EH (cell line): Measurements from ENCODE around the gene CNNM2.
A peak's percentile ranks its signal among the peaks of the same experiment; 100 is the strongest.
"Not testable (repeated sequence)": the region's sequence is repeated elsewhere in the genome, so short reads cannot be mapped to it uniquely, and the experiment has no call there.

Experiments
- DNase-seq: peaks from one replicate; pipeline ENCODE4 v3.0.0-alpha.2; 2015; ENCODE audit warnings: low read depth

Gene CNNM2

GRCh38 chr10:102926842-102927241 lies 8.7 kb downstream of the CNNM2 start:
- no peak for DNase-seq

GRCh38 chr10:102927311-102928010 lies 9.4 kb downstream of the CNNM2 start:
- no peak for DNase-seq

DNA sequence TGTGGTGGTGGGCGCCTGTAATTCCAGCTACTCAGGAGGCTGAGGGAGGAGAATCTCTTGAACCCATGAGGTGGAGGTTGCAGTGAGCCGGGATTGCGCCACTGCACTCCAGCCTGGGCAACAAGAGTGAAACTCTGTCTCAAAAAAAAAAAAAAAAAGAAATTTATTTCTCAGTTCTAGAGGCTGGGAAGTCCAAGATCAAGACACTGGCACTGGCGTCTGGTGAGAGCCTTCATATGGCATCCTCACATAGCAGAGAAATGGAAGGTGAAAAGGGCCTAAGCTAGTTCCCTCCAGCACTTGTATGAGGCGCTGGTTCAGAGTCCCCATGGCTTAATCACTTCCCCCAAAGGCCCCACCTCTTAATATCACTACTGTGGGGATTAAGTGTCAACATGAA lies 10.3 kb downstream of the CNNM2 start:
- DNase-seq: not testable (repeated sequence)

DNA sequence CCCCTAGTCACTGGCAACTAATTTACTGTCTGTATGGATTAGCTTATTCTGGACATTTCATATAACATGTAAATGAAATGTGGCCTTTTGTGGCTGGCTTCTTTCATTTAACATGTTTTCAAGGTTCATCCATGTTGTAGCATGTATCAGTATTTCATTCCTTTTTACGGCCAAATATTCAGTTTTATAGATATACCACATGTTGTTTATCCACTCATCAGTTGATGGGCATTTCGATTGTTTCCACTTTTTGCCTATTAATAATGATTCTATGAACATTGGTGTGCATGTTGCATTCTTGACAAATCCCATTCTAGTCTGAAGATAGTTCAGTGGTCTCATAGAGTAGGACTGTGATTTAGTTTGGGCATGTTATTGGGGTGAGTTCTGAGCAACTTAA lies 12.6 kb downstream of the CNNM2 start:
- no peak for DNase-seq

DNA sequence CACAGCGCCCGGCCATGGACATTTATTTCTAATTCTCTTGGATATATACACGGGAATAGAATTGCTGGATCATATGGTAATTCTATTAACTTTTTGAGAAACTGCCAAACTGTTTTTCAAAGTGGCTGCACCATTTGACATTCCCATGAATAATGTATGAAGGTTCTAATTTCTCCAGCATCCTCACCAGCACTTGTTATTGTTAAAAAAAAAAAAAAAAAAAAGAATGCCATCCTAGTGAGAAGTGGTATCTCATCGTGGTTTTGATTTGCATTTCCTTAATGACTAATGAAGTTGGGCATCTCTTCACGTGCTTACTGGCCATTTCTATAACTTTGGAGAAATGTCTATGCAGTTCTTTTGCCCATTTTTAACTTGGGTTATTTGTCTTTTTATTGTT lies 13.5 kb downstream of the CNNM2 start:
- peak; percentile 21 for DNase-seq

DNA sequence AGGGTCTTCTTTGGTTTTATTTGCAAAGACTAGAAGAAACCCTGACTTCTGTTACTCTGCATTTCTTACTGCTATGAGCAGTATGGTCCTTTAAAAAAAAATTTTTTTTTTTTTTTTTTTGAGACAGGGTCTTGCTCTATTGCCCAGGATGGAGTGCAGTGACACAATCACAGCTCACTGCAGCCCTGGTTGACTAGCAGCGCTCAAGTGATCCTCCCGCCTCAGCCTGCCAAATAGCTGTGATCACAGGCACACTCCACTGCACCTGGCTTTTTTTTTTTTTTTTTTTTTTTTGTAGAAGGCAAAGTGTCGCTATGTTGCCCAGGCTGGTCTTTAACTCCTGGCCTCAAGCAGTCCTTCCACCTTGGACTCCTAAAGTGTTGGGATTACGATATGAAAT lies 17.4 kb downstream of the CNNM2 start:
- no peak for DNase-seq

DNA sequence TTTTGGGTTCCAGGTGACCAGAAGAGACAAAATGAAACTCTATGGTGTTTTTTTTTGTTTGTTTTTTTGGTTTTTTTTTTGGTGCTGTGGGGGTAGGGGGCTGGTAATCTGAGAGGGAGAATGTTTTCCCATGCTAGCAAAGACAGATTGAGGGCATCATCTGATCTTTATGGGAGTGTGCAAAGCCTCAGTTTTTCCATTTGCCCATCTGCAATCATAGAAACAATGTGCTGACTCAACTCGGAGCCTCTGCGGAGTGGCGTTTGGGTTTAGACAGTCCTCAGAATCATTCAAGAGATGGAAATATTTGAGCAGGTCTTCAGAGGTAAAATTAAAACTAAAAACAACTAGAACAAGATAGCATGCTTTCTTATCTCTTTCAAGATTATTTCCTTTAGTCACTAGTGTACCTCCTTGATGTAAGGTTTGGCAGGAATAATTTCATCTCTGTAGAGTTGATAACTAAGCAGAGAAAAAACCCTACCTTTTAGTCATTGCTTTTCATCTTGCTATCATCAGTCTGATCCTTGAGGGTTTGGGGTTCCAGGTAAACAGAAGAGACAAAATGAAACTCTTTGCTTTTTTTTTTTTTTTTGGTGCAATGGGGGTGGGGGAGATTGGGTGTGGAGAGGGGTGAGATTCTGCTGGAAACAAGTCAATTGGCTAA lies 18.0 kb downstream of the CNNM2 start:
- no peak for DNase-seq

GRCh38 chr10:102941401-102941800 lies 23.3 kb downstream of the CNNM2 start:
- no peak for DNase-seq

GRCh38 chr10:102945449-102945848 lies 27.4 kb downstream of the CNNM2 start:
- DNase-seq: no peak

DNA sequence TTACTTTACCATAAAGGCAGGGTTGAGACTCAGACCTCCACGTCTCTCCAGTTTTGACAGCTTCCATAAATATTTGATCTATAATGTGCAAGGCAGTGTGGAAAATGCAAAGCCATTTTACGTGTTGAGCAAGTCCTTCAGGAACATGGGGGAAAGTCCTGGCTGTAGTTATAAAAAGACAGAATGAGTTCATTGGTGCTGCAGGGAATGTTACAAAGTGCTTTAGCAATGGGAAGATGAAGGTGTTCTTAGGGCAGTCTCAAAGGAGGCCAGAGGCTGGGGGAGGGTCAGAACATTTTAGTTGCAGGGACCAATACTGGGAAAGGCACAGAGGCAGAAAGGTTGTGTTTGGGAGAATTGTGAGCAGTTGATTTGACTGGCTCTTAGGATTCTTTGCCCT lies 27.9 kb downstream of the CNNM2 start:
- DNase-seq: no peak

GRCh38 chr10:102946992-102947391 lies 28.9 kb downstream of the CNNM2 start:
- DNase-seq: no peak

DNA sequence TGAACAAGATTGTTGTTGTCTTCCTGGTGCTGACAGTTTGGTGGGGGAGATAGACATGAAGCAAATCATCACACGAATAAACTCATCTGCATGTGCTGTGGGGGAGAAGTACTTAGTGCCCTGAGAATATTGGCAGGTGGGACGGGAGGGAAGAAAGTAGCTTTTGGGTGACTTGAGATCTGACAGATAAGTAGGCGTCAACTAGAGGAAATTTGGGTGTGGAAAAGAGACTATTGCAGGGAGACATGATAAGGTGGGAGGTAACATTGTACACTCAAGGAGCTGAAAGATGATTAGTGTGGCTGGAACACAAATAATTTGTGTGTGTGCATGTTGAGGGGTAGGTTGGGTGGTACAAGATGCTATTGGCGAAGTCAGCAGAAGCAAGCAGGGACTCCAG lies 30.1 kb downstream of the CNNM2 start:
- DNase-seq: no peak

DNA sequence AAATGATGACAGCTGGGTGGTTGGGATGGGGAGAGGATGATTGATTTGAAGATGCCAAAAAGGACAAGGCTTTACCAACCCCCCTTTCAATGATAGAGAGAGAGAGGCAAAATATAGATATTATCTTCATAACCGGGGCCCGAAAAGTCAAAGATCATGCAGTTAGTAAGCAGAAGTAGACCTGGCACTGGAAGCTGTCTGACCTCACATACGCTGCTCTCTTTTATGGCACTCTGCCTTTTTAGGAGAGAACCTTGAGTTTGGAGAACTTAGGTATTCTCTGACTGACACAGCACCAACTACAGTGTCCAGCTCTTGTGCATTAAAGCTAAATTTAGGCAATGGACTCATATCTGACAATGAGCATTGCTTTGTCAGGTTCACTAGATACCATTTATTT lies 30.7 kb downstream of the CNNM2 start:
- no peak for DNase-seq

DNA sequence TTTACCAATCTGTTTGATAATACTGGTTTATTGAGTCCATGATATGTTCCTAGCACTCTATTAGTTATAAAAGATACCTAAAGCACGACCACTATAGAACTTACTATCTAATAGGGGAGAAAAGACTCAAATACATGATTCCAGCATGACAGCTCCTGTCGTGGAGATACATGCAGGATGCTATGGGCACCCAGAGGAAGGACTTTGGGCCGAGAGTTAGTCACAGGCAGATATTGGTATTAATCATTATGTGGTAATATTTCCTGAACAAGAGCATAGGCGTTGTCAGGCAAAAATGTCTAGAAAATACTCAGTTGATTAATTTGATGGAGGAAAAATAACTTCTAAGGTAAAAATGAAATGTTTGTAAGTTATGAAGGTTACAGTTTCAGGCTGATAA lies 31.8 kb downstream of the CNNM2 start:
- no peak for DNase-seq

- DNase-seq: peak; percentile 42
These were observed 33.2 kb downstream of the CNNM2 start for GRCh38 chr10:102951316-102951715.

- DNase-seq: no peak
These were observed 41.3 kb downstream of the CNNM2 start for GRCh38 chr10:102959360-102959759.

GRCh38 chr10:102960157-102960556 lies 42.1 kb downstream of the CNNM2 start:
- DNase-seq: no peak

- DNase-seq: peak; percentile 51
These were observed 44.2 kb downstream of the CNNM2 start for GRCh38 chr10:102962267-102962666.

- DNase-seq: peak; percentile 62
These were observed 45.1 kb downstream of the CNNM2 start for GRCh38 chr10:102962951-102963755.

DNA sequence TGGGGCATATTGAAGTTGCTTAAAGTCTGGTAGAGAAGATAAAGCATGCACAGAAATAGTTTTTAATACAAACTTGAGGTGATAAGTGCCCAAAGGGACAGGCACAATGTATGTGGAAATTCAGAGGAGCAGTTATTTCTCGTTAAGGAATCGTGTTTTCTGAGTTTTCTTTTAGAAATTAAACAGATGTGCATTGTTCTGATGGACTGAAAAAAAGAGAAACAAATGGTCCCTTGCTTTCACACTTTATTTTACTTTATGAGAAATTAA lies 45.6 kb downstream of the CNNM2 start:
- DNase-seq: peak; percentile 24

GRCh38 chr10:102964064-102964463 lies 46.0 kb downstream of the CNNM2 start:
- not testable (repeated sequence) for DNase-seq

DNA sequence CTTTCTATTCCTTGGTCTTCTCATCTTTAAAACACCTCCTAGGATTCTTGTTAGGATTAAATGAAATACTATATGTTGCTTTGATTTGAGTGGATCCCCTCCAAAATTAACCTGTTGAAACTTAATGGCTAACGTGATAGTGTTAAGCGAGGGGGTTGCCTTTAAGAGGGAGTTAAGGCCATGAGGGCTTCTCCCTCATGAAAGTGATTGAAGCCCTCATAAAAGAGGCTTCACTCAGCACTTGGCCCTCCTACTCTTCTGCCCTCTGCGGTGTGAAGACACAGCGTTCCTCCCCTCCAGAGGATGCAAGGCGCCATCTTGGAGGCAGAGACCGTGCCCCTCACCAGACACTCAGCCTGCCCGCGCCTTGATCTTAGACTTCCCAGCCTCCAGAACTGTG lies 46.6 kb downstream of the CNNM2 start:
- no peak for DNase-seq

- DNase-seq: no peak
These were observed 47.3 kb downstream of the CNNM2 start for GRCh38 chr10:102965311-102965851.
